ENCODE results near the gene RNF169. TPM values are rescaled to one million over a fixed set of nuclear protein-coding genes. Genes with fewer than 3 reads are reported as not detected.

Gene RNF169
- total and polyA plus RNA-seq, 9 donors: 7.1 to 26.1 (median 21.9) TPM

DNA sequence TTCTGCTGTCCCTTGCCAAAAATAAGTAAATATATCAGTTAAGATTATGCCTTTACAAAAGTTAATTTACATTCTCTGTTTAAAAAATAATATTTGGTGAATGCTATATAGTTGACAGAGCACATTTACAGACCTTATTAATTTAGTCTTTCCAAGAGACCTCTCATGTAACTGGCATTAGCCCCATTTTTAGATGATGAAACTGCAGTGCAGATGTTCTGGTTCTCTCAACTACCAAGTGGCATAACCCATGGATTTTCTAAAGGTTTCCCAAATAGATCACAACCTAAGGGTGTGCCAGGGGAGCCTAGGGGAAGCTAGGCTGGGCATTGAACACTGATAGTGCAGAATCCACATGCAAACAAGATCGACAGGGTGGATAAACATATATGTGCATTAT is 88.5 kb downstream of the RNF169 start:
- intact Hi-C loops (cut with DNase I): no loop called here
- Histone ChIP-seq H3K36me3 (no peaks in the 10 kb centered on the region), H3K9me3 (no peaks in the 10 kb centered on the region), H3K27me3 (no peaks in the 10 kb centered on the region), H3K4me1 (ENCODE audit: insufficient read depth) (no peaks in the 10 kb centered on the region), H3K27ac (no peak overlapping the region), H3K4me3 (no peak overlapping the region)
- 92 to 93% (median 93%) methylated on average over 1 of the region's 1 CpG for WGBS, 3 donors
- no peak for DNase-seq
- TF ChIP-seq EP300 (IDR thresholded peaks at IDR 0.05) (no peak), POLR2A (IDR thresholded peaks at IDR 0.05) (no peak)
- TF ChIP-seq, protein P1, sequence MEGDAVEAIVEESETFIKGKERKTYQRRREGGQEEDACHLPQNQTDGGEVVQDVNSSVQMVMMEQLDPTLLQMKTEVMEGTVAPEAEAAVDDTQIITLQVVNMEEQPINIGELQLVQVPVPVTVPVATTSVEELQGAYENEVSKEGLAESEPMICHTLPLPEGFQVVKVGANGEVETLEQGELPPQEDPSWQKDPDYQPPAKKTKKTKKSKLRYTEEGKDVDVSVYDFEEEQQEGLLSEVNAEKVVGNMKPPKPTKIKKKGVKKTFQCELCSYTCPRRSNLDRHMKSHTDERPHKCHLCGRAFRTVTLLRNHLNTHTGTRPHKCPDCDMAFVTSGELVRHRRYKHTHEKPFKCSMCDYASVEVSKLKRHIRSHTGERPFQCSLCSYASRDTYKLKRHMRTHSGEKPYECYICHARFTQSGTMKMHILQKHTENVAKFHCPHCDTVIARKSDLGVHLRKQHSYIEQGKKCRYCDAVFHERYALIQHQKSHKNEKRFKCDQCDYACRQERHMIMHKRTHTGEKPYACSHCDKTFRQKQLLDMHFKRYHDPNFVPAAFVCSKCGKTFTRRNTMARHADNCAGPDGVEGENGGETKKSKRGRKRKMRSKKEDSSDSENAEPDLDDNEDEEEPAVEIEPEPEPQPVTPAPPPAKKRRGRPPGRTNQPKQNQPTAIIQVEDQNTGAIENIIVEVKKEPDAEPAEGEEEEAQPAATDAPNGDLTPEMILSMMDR (IDR thresholded peaks at IDR 0.05): no peak

DNA sequence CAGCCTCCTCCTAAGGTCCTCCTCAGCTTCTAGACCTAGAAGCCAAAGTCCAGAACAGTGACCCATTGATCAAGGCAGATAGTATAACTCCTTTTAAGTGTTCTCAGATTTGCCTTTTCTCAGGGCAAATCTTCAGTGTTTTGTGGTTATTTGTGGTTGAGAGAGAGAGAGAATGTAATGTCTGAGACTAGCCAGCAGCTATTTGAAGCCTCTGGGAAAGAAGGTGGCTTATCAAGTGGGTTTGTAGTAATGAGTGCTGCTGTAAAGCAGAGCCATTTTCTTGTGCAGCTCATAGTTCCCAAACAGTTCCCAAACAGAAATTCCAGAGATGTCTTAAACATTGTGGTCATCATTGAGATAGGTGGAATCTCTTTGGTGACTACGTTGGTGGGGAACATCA is 89.5 kb downstream of the RNF169 start:
- DNase-seq: no peak
- no peak overlapping the region for H3K27ac ChIP-seq
- no peaks in the 10 kb centered on the region for H3K27me3 ChIP-seq
- no peaks in the 10 kb centered on the region for H3K9me3 ChIP-seq
- H3K36me3 ChIP-seq: no peaks in the 10 kb centered on the region
- H3K4me3 ChIP-seq: no peak overlapping the region
- intact Hi-C loops (cut with DNase I): no loop called here
- WGBS, 3 donors: 91 to 94% (median 93%) methylated on average over 1 of the region's 1 CpG
- no peak for TF ChIP-seq EP300 (IDR thresholded peaks at IDR 0.05)
- TF ChIP-seq, protein P1 (IDR thresholded peaks at IDR 0.05): no peak
- TF ChIP-seq POLR2A (IDR thresholded peaks at IDR 0.05): no peak
- no peaks in the 10 kb centered on the region for H3K4me1 ChIP-seq (ENCODE audit: insufficient read depth)

GRCh38 chr11:74839446-74839845 is 90.8 kb downstream of the RNF169 start:
- intact Hi-C loops (cut with DNase I): no loop called here
- H3K36me3 ChIP-seq: no peaks in the 10 kb centered on the region

GRCh38 chr11:74839971-74840370 is 91.3 kb downstream of the RNF169 start:
- no peak for DNase-seq
- Histone ChIP-seq H3K9me3 (no peaks in the 10 kb centered on the region), H3K27me3 (no peaks in the 10 kb centered on the region), H3K4me1 (ENCODE audit: insufficient read depth) (no peaks in the 10 kb centered on the region), H3K27ac (no peak overlapping the region), H3K4me3 (no peak overlapping the region), H3K36me3 (no peaks in the 10 kb centered on the region)
- 71 to 91% (median 86%) methylated on average over 2 of the region's 2 CpGs for WGBS, 3 donors
- no peak for TF ChIP-seq POLR2A (IDR thresholded peaks at IDR 0.05)
- TF ChIP-seq EP300 (IDR thresholded peaks at IDR 0.05): no peak
- TF ChIP-seq, protein P1 (IDR thresholded peaks at IDR 0.05): no peak
- intact Hi-C loops (cut with DNase I): no loop called here

More at GRCh38 chr11:74839446-74839845, 90.8 kb downstream of the RNF169 start:
- Histone ChIP-seq H3K9me3 (no peaks in the 10 kb centered on the region), H3K27me3 (no peaks in the 10 kb centered on the region), H3K4me1 (ENCODE audit: insufficient read depth) (no peaks in the 10 kb centered on the region), H3K4me3 (no peak overlapping the region), H3K27ac (no peak overlapping the region)
- TF ChIP-seq POLR2A (IDR thresholded peaks at IDR 0.05) (no peak), EP300 (IDR thresholded peaks at IDR 0.05) (no peak)
- TF ChIP-seq, protein P1 (IDR thresholded peaks at IDR 0.05): no peak
- WGBS, 3 donors: 69 to 80% (median 76%) methylated on average over 1 of the region's 1 CpG
- DNase-seq: no peak

Measured in ovary (tissue), 9 donors.